Right forelimb (tissue), 1 donor: ENCODE data around the gene ARL4A.

Experiments
- DNase-seq: peaks from one replicate; pipeline ENCODE4 v3.0.0-alpha.2; 2018

Gene ARL4A

DNA sequence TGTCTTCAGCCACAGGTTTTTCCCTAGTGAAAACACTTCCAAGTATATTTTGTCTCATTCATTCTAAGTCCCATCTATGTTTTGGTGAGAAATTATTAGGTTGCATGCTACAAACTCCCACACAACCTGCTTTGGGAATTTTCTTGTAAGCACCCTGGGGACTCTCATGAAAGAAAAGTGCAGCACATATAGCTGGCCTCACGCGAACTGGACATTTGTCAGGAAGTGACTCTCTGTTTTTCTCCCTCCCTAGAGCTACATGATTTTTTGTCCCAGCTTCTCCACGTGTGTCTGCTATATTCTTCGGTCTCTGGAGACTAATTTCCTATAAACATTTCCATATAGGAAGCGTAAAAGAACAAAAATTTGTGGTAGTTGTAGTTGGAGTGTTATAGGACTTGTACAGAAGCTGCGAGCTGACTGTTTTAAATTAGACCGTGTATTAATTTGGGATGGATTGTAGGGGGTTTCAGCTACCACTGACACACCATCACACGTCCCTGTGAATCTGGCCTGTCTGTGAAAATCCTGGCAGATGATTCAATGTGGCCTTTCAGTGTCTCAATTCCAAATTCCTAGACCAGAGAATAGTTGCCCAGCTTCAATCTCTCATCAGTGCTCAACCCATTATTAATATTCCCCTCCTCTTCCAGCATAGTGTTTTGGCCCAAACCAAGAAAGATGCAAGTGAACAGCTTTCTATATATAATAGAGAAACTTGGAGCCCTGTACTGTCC lies 40.2 kb downstream of the ARL4A start:
- DNase-seq: no peak

DNA sequence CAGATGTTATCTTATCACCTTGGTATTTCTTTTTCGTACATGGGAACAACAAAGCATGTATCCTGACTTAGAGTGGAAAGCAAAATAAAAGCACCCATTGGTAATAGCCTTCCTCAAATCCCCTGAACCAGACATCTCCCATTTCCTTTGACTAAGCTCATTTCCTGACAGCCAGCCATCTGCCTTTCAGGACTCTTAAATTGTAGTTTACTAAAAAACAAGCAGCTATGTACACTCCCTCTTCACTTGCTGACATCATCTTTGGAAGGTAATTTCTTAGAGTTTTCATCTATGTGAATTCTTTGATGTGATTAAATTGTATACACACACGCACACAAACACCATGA lies 40.7 kb downstream of the ARL4A start:
- no peak for DNase-seq

DNA sequence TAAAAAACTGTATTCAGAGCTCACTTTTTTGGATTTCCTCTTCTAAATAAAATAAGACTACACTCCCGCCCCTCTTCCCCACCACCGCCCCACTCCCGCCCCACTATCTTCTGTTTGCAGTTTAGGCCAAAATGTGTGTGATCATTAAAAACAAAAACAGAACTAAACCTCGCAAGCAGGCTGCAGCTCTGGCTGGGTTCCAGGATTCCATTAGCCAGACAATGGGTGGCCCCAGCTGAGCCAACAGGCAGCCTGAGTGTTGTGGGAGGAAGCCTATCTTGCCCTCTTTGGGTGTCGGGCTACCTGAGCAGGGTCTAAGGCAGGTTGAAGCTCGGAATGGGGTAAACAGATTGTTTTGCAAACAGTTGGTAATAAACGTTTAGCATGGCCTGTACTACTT lies 41.7 kb downstream of the ARL4A start:
- no peak for DNase-seq

DNA sequence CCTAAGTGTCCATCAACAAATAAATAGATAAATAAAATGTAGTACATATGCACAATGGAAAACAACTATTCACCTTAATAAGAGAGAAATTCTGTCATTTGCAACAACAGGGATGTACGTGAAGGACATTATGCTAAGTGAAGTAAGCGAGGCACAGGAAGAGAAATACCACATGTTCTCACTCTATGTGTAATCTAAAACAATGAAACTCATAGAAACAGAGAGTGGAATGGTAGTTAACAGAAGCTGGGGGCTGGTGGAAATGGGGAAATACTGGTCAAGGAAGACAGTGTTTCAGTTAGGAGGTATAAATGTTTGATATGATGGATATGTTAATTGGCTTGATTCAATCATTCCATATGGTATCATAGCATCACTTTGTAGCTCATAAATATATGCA lies 43.1 kb downstream of the ARL4A start:
- DNase-seq: no peak

DNA sequence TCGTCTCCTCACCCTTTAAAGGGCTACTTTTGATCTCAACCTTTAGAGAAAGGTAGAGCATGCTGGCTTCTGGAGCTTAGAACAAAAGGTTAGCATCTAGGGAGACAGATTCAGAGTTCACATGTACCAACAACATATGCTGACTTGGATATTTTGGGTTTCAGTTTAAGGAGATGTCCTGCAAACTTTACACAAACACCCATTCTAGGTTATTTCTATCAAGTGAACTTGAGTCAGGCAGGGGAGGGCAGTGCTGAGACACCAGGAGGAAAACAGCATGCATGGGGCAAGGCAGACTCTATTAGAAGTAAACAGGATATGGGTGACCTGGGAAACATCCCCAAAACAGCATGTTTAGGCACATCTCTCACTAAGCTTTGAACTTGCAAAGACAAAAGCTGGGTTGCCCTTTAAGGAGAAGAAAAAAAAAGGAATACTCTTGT lies 43.8 kb downstream of the ARL4A start:
- DNase-seq: no peak

DNA sequence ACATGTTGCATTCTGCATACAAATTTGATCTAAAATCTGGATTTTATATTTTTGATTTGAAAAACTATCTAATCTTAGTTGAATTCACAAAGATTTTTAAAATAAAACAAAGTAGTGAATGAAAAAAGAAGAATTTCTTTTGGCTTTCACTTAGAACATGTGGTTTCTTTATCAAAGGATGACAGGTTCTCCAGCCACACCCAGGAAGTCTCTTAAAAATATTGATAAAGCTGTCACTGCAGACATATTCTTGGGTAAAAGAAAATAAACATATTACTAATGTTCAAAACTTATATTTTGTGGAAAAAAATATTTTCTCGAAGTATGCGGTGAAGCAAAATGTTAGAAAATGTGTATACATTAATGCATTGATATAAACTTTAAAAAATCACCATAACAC lies 44.3 kb downstream of the ARL4A start:
- no peak for DNase-seq

DNA sequence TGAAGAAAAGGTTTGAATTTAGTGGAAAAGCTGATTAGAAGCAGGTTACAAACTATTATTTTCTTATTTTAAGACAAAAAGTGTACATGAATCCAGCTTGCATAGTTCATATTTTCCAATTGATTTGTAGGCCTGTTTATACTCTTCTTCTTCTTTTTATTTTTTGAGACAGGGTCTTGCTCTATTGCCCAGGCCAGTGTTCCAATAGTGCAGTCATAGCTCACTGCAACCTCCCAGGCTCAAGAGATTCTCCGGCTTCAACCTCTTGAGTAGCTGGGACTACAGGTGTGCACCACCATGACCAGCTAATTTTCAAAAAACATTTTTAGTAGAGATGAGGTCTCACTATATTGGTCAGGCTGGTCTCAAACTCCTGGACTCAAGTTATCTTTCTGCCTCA lies 45.0 kb downstream of the ARL4A start:
- DNase-seq: no peak

DNA sequence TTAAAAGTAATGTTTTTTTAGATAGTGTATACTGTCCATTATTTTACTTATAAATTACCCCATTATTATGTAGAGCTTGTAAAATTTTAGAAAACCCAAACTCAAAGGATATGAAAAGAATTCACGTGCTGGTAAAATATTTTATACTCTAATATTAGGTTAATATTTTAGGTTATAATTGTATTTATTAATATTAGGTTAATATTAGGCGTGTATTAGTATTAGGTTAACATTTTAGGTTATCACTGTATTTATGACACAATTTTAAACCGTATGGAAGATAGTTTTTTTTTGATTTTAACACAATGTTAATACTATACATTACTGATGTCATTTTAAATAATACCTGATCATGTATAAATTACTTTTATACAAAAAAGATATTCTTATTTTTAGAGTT lies 48.5 kb downstream of the ARL4A start:
- DNase-seq: no peak

DNA sequence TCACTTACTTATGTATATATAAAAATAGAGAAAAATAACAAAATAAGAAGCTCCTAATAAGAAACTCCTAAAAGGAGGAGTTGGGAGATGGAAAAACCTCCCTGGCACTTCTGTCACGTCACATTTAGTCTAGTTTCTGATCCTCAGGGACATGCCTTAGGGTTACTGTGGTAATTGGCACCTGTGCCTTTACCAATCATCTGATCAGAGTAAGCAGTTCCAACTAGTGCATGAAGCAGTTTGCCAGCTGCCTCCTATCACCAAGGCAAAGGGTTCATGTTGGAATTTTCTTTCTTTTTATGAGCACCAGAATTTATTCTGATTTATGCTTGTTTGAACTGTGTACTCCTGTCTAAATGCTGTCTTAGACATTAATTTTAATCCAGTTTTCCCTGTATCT lies 49.9 kb downstream of the ARL4A start:
- no peak for DNase-seq

DNA sequence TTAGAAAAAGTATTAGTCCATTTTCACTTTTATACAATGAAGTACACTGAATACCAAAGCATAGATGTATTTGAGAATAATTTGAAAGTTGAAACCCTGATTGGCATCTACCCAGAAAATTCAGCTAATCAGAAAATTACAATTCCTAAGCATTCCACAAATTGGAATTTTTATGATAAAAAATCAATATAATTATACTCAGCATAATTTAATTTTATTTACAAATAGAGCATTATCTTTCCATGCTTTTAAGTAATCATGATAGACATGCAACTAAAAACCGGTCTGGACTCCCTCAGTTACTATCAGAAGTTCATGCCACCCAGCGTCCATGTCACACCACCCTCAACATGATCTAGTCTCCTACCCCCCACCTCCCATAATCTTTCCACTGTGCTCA lies 50.4 kb downstream of the ARL4A start:
- no peak for DNase-seq

DNA sequence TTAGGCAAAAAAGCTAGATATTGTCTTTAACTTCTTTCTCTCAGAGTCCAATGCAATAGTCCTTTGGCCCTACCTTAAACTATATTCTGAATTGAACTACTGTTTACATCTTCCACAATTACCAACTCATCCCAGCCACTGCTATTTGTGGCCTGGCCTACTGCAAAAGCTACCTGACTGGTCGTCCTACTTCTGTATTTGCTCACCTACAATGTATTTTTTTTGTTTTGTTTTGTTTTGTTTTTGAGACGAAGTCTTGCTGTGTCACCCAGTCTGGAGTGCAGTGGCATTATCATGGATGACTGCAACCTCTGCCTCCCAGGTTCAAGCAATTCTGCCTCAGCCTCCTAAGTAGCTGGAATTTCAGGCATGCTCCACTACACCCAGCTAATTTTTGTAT lies 51.2 kb downstream of the ARL4A start:
- no peak for DNase-seq
